ENCODE results near the gene KIF3C. TPM values are rescaled to one million over a fixed set of nuclear protein-coding genes. Genes with fewer than 3 reads are reported as not detected.
"Not testable (repeated sequence)": the region's sequence is repeated elsewhere in the genome, so short reads cannot be mapped to it uniquely, and the experiment has no call there.

Gene KIF3C
- total RNA-seq, 4 donors from 2014 or later: 0.70 to 71.0 (median 3.2) TPM

- Histone ChIP-seq H3K4me1 (peaks cover 0 to 24% (median 0%) of the 10 kb centered on the region in 4 donors), H3K27ac (peak overlapping the region in 3 of 4 donors; percentile 56 to 74 (median 68)), H3K9me3 (no peaks in the 10 kb centered on the region), H3K27me3 (no peaks in the 10 kb centered on the region), H3K36me3 (no peaks in the 10 kb centered on the region), H3K4me3 (no peak overlapping the region)
- DNase-seq: no peak
- TF ChIP-seq POLR2A (IDR thresholded peaks at IDR 0.05) (no peak), CTCF (IDR thresholded peaks at IDR 0.05) (no peak)
Measured at GRCh38 chr2:26017464-26018183, 35.3 kb upstream of the KIF3C start.

GRCh38 chr2:26016706-26017045, 34.4 kb upstream of the KIF3C start:
- H3K9me3 ChIP-seq, H3K4me3 ChIP-seq, H3K27me3 ChIP-seq, H3K36me3 ChIP-seq, H3K27ac ChIP-seq, DNase-seq: not testable (repeated sequence)
- peaks cover 0 to 32% (median 0%) of the 10 kb centered on the region in 4 donors for H3K4me1 ChIP-seq

- H3K27ac ChIP-seq: no peak overlapping the region
- no peaks in the 10 kb centered on the region for H3K27me3 ChIP-seq
- H3K4me3 ChIP-seq: no peak overlapping the region
- no peaks in the 10 kb centered on the region for H3K9me3 ChIP-seq
- no peak for TF ChIP-seq POLR2A (IDR thresholded peaks at IDR 0.05)
- TF ChIP-seq CTCF (IDR thresholded peaks at IDR 0.05): no peak
- H3K4me1 ChIP-seq: peaks cover 0 to 32% (median 0%) of the 10 kb centered on the region in 4 donors
- no peaks in the 10 kb centered on the region for H3K36me3 ChIP-seq
- no peak for DNase-seq
Measured at GRCh38 chr2:26016012-26016705, 33.9 kb upstream of the KIF3C start.

GRCh38 chr2:26013668-26014067, 31.4 kb upstream of the KIF3C start:
- Histone ChIP-seq H3K9me3 (no peaks in the 10 kb centered on the region), H3K4me1 (peaks cover 0 to 28% (median 0%) of the 10 kb centered on the region in 4 donors), H3K27ac (no peak overlapping the region), H3K36me3 (no peaks in the 10 kb centered on the region), H3K4me3 (no peak overlapping the region), H3K27me3 (no peaks in the 10 kb centered on the region)
- TF ChIP-seq POLR2A (IDR thresholded peaks at IDR 0.05) (no peak), CTCF (IDR thresholded peaks at IDR 0.05) (no peak)
- DNase-seq: no peak

GRCh38 chr2:26011990-26012856, 29.9 kb upstream of the KIF3C start:
- no peak overlapping the region for H3K4me3 ChIP-seq
- peaks cover 0 to 17% (median 0%) of the 10 kb centered on the region in 4 donors for H3K4me1 ChIP-seq
- TF ChIP-seq POLR2A (IDR thresholded peaks at IDR 0.05) (no peak), CTCF (IDR thresholded peaks at IDR 0.05) (no peak)
- H3K27ac ChIP-seq: peak overlapping the region in 2 of 4 donors; percentile 60 to 64
- no peaks in the 10 kb centered on the region for H3K9me3 ChIP-seq
- H3K36me3 ChIP-seq: no peaks in the 10 kb centered on the region
- no peaks in the 10 kb centered on the region for H3K27me3 ChIP-seq
- peak in 2 of 3 donors; percentile 68 to 84 for DNase-seq

Data from Peyer's patch (tissue), 4 donors.